ENCODE measurements around the gene EPHB2. TPM values are rescaled to one million over a fixed set of nuclear protein-coding genes. Genes with fewer than 3 reads are reported as not detected.

EPHB2 gene
- total RNA-seq, 4 donors from 2014 or later = 0.08 to 3.4 (median 1.9) TPM

GRCh38 chr1:22959545-22960360 lies 249.1 kb downstream of the EPHB2 start:
- H3K9me3 ChIP-seq = no peaks in the 10 kb centered on the region
- 49 to 59% methylated on average over 3 of the region's 7 CpGs for WGBS, 2 donors
- DNase-seq = no peak
- H3K36me3 ChIP-seq = no peaks in the 10 kb centered on the region
- peaks cover 0 to 52% (median 0%) of the 10 kb centered on the region in 4 donors for H3K27me3 ChIP-seq
- H3K4me1 ChIP-seq = no peaks in the 10 kb centered on the region
- intact Hi-C loops (cut with DNase I) = no loop called here
- TF ChIP-seq POLR2A (IDR thresholded peaks at IDR 0.05) = no peak
- no peak for TF ChIP-seq CTCF (IDR thresholded peaks at IDR 0.05)
- H3K27ac ChIP-seq = no peak overlapping the region
- no peak overlapping the region for H3K4me3 ChIP-seq

- peaks cover 0 to 8% (median 0%) of the 10 kb centered on the region in 3 donors for H3K9me3 ChIP-seq
- intact Hi-C loops (cut with DNase I) = no loop called here
- H3K4me3 ChIP-seq = no peak overlapping the region
- DNase-seq = no peak
- no peaks in the 10 kb centered on the region for H3K4me1 ChIP-seq
- 48 to 77% methylated on average over 3 of the region's 3 CpGs for WGBS, 2 donors
- H3K27me3 ChIP-seq = peaks cover 0 to 59% (median 0%) of the 10 kb centered on the region in 4 donors
- H3K36me3 ChIP-seq = no peaks in the 10 kb centered on the region
- TF ChIP-seq CTCF (IDR thresholded peaks at IDR 0.05) (no peak), POLR2A (IDR thresholded peaks at IDR 0.05) (no peak)
- no peak overlapping the region for H3K27ac ChIP-seq
These were observed 251.9 kb downstream of the EPHB2 start for GRCh38 chr1:22962558-22962957.

- Histone ChIP-seq H3K9me3 (peaks cover 0 to 8% (median 0%) of the 10 kb centered on the region in 3 donors), H3K4me1 (no peaks in the 10 kb centered on the region), H3K27ac (no peak overlapping the region), H3K4me3 (no peak overlapping the region), H3K36me3 (no peaks in the 10 kb centered on the region), H3K27me3 (peaks cover 0 to 59% (median 0%) of the 10 kb centered on the region in 4 donors)
- TF ChIP-seq POLR2A (IDR thresholded peaks at IDR 0.05) = no peak
- TF ChIP-seq CTCF (IDR thresholded peaks at IDR 0.05) = no peak
- WGBS, 2 donors = 94% methylated on average over 3 of the region's 10 CpGs; no CpG with 5 or more reads in 1 of the 2 donors
- intact Hi-C loops (cut with DNase I) = no loop called here
- DNase-seq = no peak
These were observed 252.5 kb downstream of the EPHB2 start for GRCh38 chr1:22963044-22963677.

- Histone ChIP-seq H3K9me3 (peaks cover 0 to 8% (median 0%) of the 10 kb centered on the region in 3 donors), H3K27me3 (peaks cover 0 to 73% (median 2%) of the 10 kb centered on the region in 4 donors), H3K4me1 (peaks cover 0 to 13% (median 0%) of the 10 kb centered on the region in 3 donors), H3K27ac (no peak overlapping the region), H3K4me3 (no peak overlapping the region), H3K36me3 (no peaks in the 10 kb centered on the region)
- TF ChIP-seq POLR2A (IDR thresholded peaks at IDR 0.05) = no peak
- no peak for TF ChIP-seq CTCF (IDR thresholded peaks at IDR 0.05)
- WGBS, 2 donors = 75 to 82% methylated on average over 5 of the region's 5 CpGs
- no peak for DNase-seq
- intact Hi-C loops (cut with DNase I) = no loop called here
These were observed 255.7 kb downstream of the EPHB2 start for GRCh38 chr1:22966309-22966708.

GRCh38 chr1:22967833-22968232 lies 257.2 kb downstream of the EPHB2 start:
- WGBS, 2 donors = 50 to 56% methylated on average over 2 of the region's 2 CpGs
- Histone ChIP-seq H3K4me1 (peaks cover 0 to 13% (median 0%) of the 10 kb centered on the region in 3 donors), H3K4me3 (no peak overlapping the region), H3K27ac (no peak overlapping the region), H3K9me3 (peaks cover 0 to 8% (median 0%) of the 10 kb centered on the region in 3 donors), H3K36me3 (no peaks in the 10 kb centered on the region), H3K27me3 (peaks cover 0 to 87% (median 2%) of the 10 kb centered on the region in 4 donors)
- intact Hi-C loops (cut with DNase I) = no loop called here
- no peak for DNase-seq
- TF ChIP-seq CTCF (IDR thresholded peaks at IDR 0.05) (no peak), POLR2A (IDR thresholded peaks at IDR 0.05) (no peak)
